K562 (cell line): ENCODE data around the gene TRAPPC12. TPM values are rescaled to one million over a fixed set of nuclear protein-coding genes. Genes with fewer than 3 reads are reported as not detected.

Source experiments
- CUX1 ChIP-seq: fragments of 200-800 bp; sonication (Bioruptor generic); IDR thresholded peaks from 2 replicates; pipeline ENCODE4 v1.6.1; 2016; ENCODE audit warnings: missing genetic modification characterization, missing compliant biosample characterization
- DMBX1 ChIP-seq: fragments of 250-450 bp; sonication (Bioruptor Pico); IDR thresholded peaks from 2 replicates; pipeline ENCODE4 v1.8.0; 2022; ENCODE audit warnings: inconsistent platforms, mild to moderate bottlenecking, moderate library complexity, borderline replicate concordance
- ESRRA ChIP-seq: fragments of 450-650 bp; IDR thresholded peaks from 2 replicates; pipeline ENCODE4 v1.6.1; 2014; ENCODE audit warnings: low read depth, mild to moderate bottlenecking, moderate library complexity, borderline replicate concordance
- L3MBTL2 ChIP-seq: fragments of 450-650 bp; IDR thresholded peaks from 2 replicates; pipeline ENCODE4 v1.6.1; 2016; ENCODE audit warnings: mild to moderate bottlenecking, moderate library complexity
- MAFK ChIP-seq: IDR thresholded peaks from 2 replicates; pipeline ENCODE4 v1.6.1; 2011; ENCODE audit warnings: low read length, improper control_type of control experiment
- MYBL2 ChIP-seq, 2 experiments: fragments of 450-650 bp in 1 of 2; sonication (generic) in 1 of 2; formaldehyde crosslinking in 1 of 2; IDR thresholded peaks; 2 replicates each; pipeline versions ENCODE4 v1.6.1 to v1.8.1; 2017 to 2022; ENCODE audit warnings: borderline replicate concordance in 1 of 2, inconsistent platforms in 1 of 2, low read depth in 1 of 2, mild to moderate bottlenecking in 1 of 2, missing genetic modification reagents in 1 of 2, moderate library complexity in 1 of 2
- MYC ChIP-seq, 2 experiments: fragments of 250-450 bp in 1 of 2; sonication (Bioruptor Pico) in 1 of 2; IDR thresholded peaks; 2 replicates each; pipeline versions ENCODE4 v1.5.1 to v1.6.1; 2012 to 2021; ENCODE audit warnings: low read depth in 2 of 2, borderline replicate concordance in 1 of 2, improper control_type of control experiment in 1 of 2, low read length in 1 of 2, mild to moderate bottlenecking in 1 of 2, moderate library complexity in 1 of 2
- SOX6 ChIP-seq: fragments of 450-650 bp; IDR thresholded peaks from 2 replicates; pipeline ENCODE4 v1.6.1; 2014; ENCODE audit warnings: mild to moderate bottlenecking
- SPI1 ChIP-seq: IDR thresholded peaks from 2 replicates; pipeline ENCODE4 v1.6.1; 2011; ENCODE audit warnings: low read depth, low read length, control low read depth, borderline replicate concordance
- ZNF134 ChIP-seq: fragments of 250-450 bp; sonication (Bioruptor Pico); conservative IDR thresholded peaks from 2 replicates; pipeline ENCODE4 v1.4.0; 2020
- polyA plus RNA-seq, 8 experiments: library from polyadenylated mRNA; depleted of rRNA in 4 of 8; stranded (reverse) in 5 of 8; unstranded in 3 of 8; fragments of >200 nt; fragmentation: Nextera tagmentation in 2 of 8; fragmentation: Illumina TruSeq in 1 of 8; extraction: Ambion mirVana in 2 of 8; extraction: Trizol in 1 of 8; gene quantifications; 2 replicates each; pipeline versions ENCODE4 v1.2.1 to v1.2.3, GENCODE V29; 2011 to 2014; ENCODE audit warnings: inconsistent platforms in 1 of 8, missing spikeins in 1 of 8
- total RNA-seq, 7 experiments: library from RNA; depleted of rRNA in 6 of 7; stranded (reverse); fragments of >200 nt in 6 of 7; fragmentation: Illumina TruSeq in 2 of 7; extraction: Trizol in 2 of 7; gene quantifications; 2 replicates each; pipeline versions ENCODE4 v1.2.1 to v1.2.3, GENCODE V29; 2011 to 2021; ENCODE audit warnings: low replicate concordance in 1 of 7
- TF ChIP-seq, protein P1 (sequence below): fragments of 250-450 bp; sonication (Bioruptor Pico); IDR thresholded peaks from 2 replicates; pipeline ENCODE4 v1.4.0; 2020
- TF ChIP-seq, protein P2 (sequence below), 2 experiments: IDR thresholded peaks; 2 replicates each; pipeline ENCODE4 v1.6.1; 2012; ENCODE audit warnings: improper control_type of control experiment in 2 of 2, low read depth in 2 of 2, low read length in 2 of 2, borderline replicate concordance in 1 of 2

The TRAPPC12 gene
- total and polyA plus RNA-seq, 9 of the 15 experiments (the other 6 are each of a cell fraction or from before 2014, with no cell fraction given), result 8.0 to 75.2 (median 39.1) TPM

GRCh38 chr2:3377612-3378432 lies 1.7 kb upstream of the TRAPPC12 start, which contains the start of gene EIPR1 (continued):
- TF ChIP-seq, protein P1, sequence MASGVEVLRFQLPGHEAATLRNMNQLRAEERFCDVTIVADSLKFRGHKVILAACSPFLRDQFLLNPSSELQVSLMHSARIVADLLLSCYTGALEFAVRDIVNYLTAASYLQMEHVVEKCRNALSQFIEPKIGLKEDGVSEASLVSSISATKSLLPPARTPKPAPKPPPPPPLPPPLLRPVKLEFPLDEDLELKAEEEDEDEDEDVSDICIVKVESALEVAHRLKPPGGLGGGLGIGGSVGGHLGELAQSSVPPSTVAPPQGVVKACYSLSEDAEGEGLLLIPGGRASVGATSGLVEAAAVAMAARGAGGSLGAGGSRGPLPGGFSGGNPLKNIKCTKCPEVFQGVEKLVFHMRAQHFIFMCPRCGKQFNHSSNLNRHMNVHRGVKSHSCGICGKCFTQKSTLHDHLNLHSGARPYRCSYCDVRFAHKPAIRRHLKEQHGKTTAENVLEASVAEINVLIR, result peak; percentile 72
- TF ChIP-seq DMBX1 (CRISPR knock-in tag) (0 out of 2 replicates have a peak, but pooled peaks have one; percentile 27), CUX1 (CRISPR knock-in tag) (no peak), SPI1 (peak; percentile 99), MYBL2 (IDR thresholded peaks at IDR 0.05; ENCODE audit: low read depth) (no peak; the same call in 1 of the 2 replicates), MYBL2 (CRISPR knock-in tag; IDR thresholded peaks at IDR 0.05; ENCODE audit: borderline replicate concordance) (no peak), ZNF134 (no peak), MYC (IDR thresholded peaks at IDR 0.05; ENCODE audit: low read depth, low read length) (peak; percentile 86), MYC (CRISPR knock-in tag; IDR thresholded peaks at IDR 0.05; ENCODE audit: borderline replicate concordance, low read depth) (no peak), L3MBTL2 (peak; percentile 91), ESRRA (peak; percentile 74), SOX6 (0 out of 2 replicates have a peak, but pooled peaks have one; percentile 56), MAFK (peak; percentile 54; the same call in 1 of the 2 replicates)
- TF ChIP-seq, protein P2, sequence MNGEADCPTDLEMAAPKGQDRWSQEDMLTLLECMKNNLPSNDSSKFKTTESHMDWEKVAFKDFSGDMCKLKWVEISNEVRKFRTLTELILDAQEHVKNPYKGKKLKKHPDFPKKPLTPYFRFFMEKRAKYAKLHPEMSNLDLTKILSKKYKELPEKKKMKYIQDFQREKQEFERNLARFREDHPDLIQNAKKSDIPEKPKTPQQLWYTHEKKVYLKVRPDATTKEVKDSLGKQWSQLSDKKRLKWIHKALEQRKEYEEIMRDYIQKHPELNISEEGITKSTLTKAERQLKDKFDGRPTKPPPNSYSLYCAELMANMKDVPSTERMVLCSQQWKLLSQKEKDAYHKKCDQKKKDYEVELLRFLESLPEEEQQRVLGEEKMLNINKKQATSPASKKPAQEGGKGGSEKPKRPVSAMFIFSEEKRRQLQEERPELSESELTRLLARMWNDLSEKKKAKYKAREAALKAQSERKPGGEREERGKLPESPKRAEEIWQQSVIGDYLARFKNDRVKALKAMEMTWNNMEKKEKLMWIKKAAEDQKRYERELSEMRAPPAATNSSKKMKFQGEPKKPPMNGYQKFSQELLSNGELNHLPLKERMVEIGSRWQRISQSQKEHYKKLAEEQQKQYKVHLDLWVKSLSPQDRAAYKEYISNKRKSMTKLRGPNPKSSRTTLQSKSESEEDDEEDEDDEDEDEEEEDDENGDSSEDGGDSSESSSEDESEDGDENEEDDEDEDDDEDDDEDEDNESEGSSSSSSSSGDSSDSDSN (IDR thresholded peaks at IDR 0.05; ENCODE audit: borderline replicate concordance in 1 of 2, low read depth in 2 of 2, low read length in 2 of 2), result peak in 1 of 2 experiments; percentile 77; a peak in 2 of 4 replicates
